Neuronal stem cell (in vitro differentiated cells): ENCODE data around the gene CYTH2.

Experiments used
- DNase-seq: peaks from one replicate; pipeline ENCODE4 v3.0.0-alpha.2; 2013; ENCODE audit warnings: low spot score
- H2AFZ ChIP-seq: one replicate; pipeline ENCODE4 v1.6.1; 2013; ENCODE audit warnings: mild to moderate bottlenecking, low read length, inconsistent platforms
- H2AK5ac ChIP-seq: 2 replicates; pipeline ENCODE4 v1.6.1; 2013; ENCODE audit warnings: low read depth, mild to moderate bottlenecking, inconsistent platforms, low read length, moderate library complexity, mixed read lengths
- H2BK120ac ChIP-seq: 2 replicates; pipeline ENCODE4 v1.6.1; 2013; ENCODE audit warnings: low read depth, mild to moderate bottlenecking, inconsistent platforms, low read length, moderate library complexity, mixed read lengths
- H2BK12ac ChIP-seq: one replicate; pipeline ENCODE4 v1.6.1; 2013; ENCODE audit warnings: low read length, inconsistent platforms
- H2BK15ac ChIP-seq: 2 replicates; pipeline ENCODE4 v1.6.1; 2013; ENCODE audit warnings: mild to moderate bottlenecking, low read length, inconsistent platforms, mixed read lengths
- H2BK5ac ChIP-seq: one replicate; pipeline ENCODE4 v1.6.1; 2013; ENCODE audit warnings: inconsistent platforms, mild to moderate bottlenecking, low read length, moderate library complexity
- H3K14ac ChIP-seq: one replicate; pipeline ENCODE4 v1.6.1; 2013; ENCODE audit warnings: low read length, inconsistent platforms
- H3K18ac ChIP-seq: 2 replicates; pipeline ENCODE4 v1.6.1; 2013; ENCODE audit warnings: low read length, inconsistent platforms
- H3K23ac ChIP-seq: 2 replicates; pipeline ENCODE4 v1.6.1; 2013; ENCODE audit warnings: low read depth, mild to moderate bottlenecking, mixed read lengths, low read length, inconsistent platforms; ENCODE audit not compliant: poor library complexity
- H3K27ac ChIP-seq: replicated peaks from 3 replicates; pipeline ENCODE4 v1.5.1; 2013; ENCODE audit warnings: low read length, inconsistent platforms
- H3K27me3 ChIP-seq, 3 experiments: 2 replicates each; pipeline ENCODE4 v1.6.1; 2013; ENCODE audit warnings: low read length in 3 of 3, mild to moderate bottlenecking in 2 of 3, inconsistent platforms in 1 of 3, low read depth in 1 of 3, mixed read lengths in 1 of 3, moderate library complexity in 1 of 3; ENCODE audit not compliant: control insufficient read depth in 3 of 3, insufficient read depth in 3 of 3
- H3K36me3 ChIP-seq, 2 donors: replicated peaks in 1 of 2; 2 replicates each; pipeline ENCODE4 v1.6.1; 2013; ENCODE audit warnings: low read length in 2 of 2; ENCODE audit not compliant: control insufficient read depth in 2 of 2, insufficient read depth in 2 of 2
- H3K4ac ChIP-seq: 2 replicates; pipeline ENCODE4 v1.6.1; 2013; ENCODE audit warnings: inconsistent platforms, mild to moderate bottlenecking, low read length, moderate library complexity
- H3K4me1 ChIP-seq, 2 donors: 1 replicate in 1 of 2; 2 replicates in 1 of 2; pipeline ENCODE4 v1.6.1; 2013; ENCODE audit warnings: low read length in 2 of 2, low read depth in 1 of 2; ENCODE audit not compliant: control insufficient read depth in 2 of 2, insufficient read depth in 1 of 2
- H3K4me2 ChIP-seq: one replicate; pipeline ENCODE4 v1.6.1; 2013; ENCODE audit warnings: mild to moderate bottlenecking, low read length, inconsistent platforms; ENCODE audit not compliant: insufficient read depth, poor library complexity, severe bottlenecking
- H3K4me3 ChIP-seq, 2 donors: 2 replicates each; pipeline ENCODE4 v1.5.1; 2013; ENCODE audit warnings: low read length in 2 of 2, mild to moderate bottlenecking in 2 of 2, inconsistent platforms in 1 of 2, moderate library complexity in 1 of 2
- H3K79me1 ChIP-seq: one replicate; pipeline ENCODE4 v1.6.1; 2013; ENCODE audit warnings: low read depth, mild to moderate bottlenecking, inconsistent platforms, low read length, moderate library complexity
- H3K9ac ChIP-seq: one replicate; pipeline ENCODE4 v1.6.1; 2013; ENCODE audit warnings: mild to moderate bottlenecking, low read depth, low read length, inconsistent platforms; ENCODE audit not compliant: poor library complexity
- H3K9me3 ChIP-seq, 2 donors: replicated peaks in 1 of 2; 2 replicates each; pipeline versions ENCODE3 to v1.6.1; 2013; ENCODE audit warnings: low read length in 2 of 2, mild to moderate bottlenecking in 2 of 2, inconsistent platforms in 1 of 2, low read depth in 1 of 2, mixed read lengths in 1 of 2, moderate library complexity in 1 of 2; ENCODE audit not compliant: control insufficient read depth in 2 of 2, insufficient read depth in 1 of 2
- H4K8ac ChIP-seq: one replicate; pipeline ENCODE4 v1.6.1; 2013; ENCODE audit warnings: low read depth, mild to moderate bottlenecking, inconsistent platforms, low read length, moderate library complexity
- H4K91ac ChIP-seq: one replicate; pipeline ENCODE4 v1.6.1; 2013; ENCODE audit warnings: low read length, low read depth, mild to moderate bottlenecking, inconsistent platforms; ENCODE audit not compliant: poor library complexity
- WGBS, 2 donors: extraction: QIAGEN DNeasy Blood & Tissue Kit; methylation state at CpG; one replicate each; pipeline ENCODE4 v1.1.7; 2013; ENCODE audit warnings: missing lambda C conversion rate in 2 of 2, mixed read lengths in 1 of 2; ENCODE audit not compliant: insufficient read length in 2 of 2, insufficient replicate concordance in 1 of 2; ENCODE audit errors: extremely low coverage in 2 of 2; 5-methylcytosine and 5-hydroxymethylcytosine counted together

Gene CYTH2

DNA sequence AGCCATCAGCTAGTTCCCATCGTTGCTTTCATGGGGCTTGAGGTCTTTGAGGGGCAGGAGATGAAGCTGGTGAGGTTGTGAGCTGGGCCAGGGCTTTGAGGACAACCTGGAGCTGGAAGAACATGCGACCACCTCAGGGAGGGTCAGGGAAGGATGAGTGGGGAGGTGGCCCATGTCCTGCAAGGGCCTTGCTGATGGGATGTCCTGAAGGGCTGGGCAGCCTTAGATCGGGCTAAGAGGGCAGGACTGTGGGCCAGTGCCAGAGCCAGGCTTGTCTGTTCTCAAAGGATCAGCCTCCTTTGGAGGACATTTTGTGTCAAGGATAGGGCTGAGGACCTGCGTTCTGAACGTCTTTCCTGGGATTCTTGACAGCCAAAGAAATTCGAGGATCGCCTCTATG, 10.5 kb downstream of the CYTH2 start:
- H3K27me3 ChIP-seq, result no peaks in the 10 kb centered on the region
- H3K9me3 ChIP-seq, result no peaks in the 10 kb centered on the region
- no peak overlapping the region for H2BK15ac ChIP-seq
- no peak overlapping the region for H2BK120ac ChIP-seq
- no peak overlapping the region for H3K9ac ChIP-seq
- H3K27ac ChIP-seq, result no peak overlapping the region
- H3K4ac ChIP-seq, result no peak overlapping the region
- WGBS, 2 donors, result no CpG with 5 or more reads among the region's 7 CpGs
- H2AFZ ChIP-seq, result no peak overlapping the region
- no peak overlapping the region for H2BK12ac ChIP-seq
- peaks cover 47 to 85% of the 10 kb centered on the region in 2 donors for H3K36me3 ChIP-seq
- no peak overlapping the region for H2BK5ac ChIP-seq
- H4K8ac ChIP-seq, result peak overlapping the region; percentile 4
- no peak overlapping the region for H3K18ac ChIP-seq
- H4K91ac ChIP-seq, result no peak overlapping the region
- no peak overlapping the region for H2AK5ac ChIP-seq
- no peak for DNase-seq
- H3K23ac ChIP-seq, result no peak overlapping the region
- H3K4me3 ChIP-seq, result no peak overlapping the region
- no peak overlapping the region for H3K14ac ChIP-seq
- H3K4me1 ChIP-seq, result no peaks in the 10 kb centered on the region
- peaks cover 3% of the 10 kb centered on the region for H3K79me1 ChIP-seq
- H3K4me2 ChIP-seq, result no peak overlapping the region

DNA sequence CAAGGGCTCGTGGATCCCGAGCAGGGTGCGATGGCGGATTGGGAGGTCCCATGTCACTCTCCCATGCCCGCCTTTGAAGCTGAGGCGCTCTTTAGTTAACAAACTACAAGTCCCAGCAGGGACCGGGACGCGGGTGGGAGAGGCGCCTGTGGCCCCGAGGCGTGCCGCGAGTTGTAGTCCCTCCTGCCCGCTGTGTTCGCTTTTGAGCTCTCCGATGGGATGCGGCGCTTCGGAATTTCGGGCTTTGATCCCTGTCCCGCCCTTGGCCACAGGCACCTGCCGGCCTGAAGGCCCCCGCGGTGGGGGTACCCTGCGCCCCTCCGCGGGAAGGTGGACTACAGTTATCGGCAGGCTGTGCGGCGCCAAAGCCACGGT, 11.0 kb downstream of the CYTH2 start:
- peak overlapping the region; percentile 33 for H2AK5ac ChIP-seq
- no peak overlapping the region for H3K14ac ChIP-seq
- peaks cover 3% of the 10 kb centered on the region for H3K79me1 ChIP-seq
- H3K4me3 ChIP-seq, result no peak overlapping the region
- H2BK12ac ChIP-seq, result no peak overlapping the region
- no peak overlapping the region for H2BK120ac ChIP-seq
- peak overlapping the region; percentile 22 for H2BK5ac ChIP-seq
- no peak overlapping the region for H3K4ac ChIP-seq
- H3K4me1 ChIP-seq, result no peaks in the 10 kb centered on the region
- no peak for DNase-seq
- peaks cover 42 to 81% of the 10 kb centered on the region in 2 donors for H3K36me3 ChIP-seq
- H3K27ac ChIP-seq, result no peak overlapping the region
- no peak overlapping the region for H3K4me2 ChIP-seq
- H3K9me3 ChIP-seq, result no peaks in the 10 kb centered on the region
- no peak overlapping the region for H3K9ac ChIP-seq
- no peak overlapping the region for H4K91ac ChIP-seq
- H4K8ac ChIP-seq, result peak overlapping the region; percentile 4
- no peak overlapping the region for H3K18ac ChIP-seq
- WGBS, 2 donors, result no CpG with 5 or more reads among the region's 32 CpGs
- H3K23ac ChIP-seq, result no peak overlapping the region
- no peaks in the 10 kb centered on the region for H3K27me3 ChIP-seq
- no peak overlapping the region for H2BK15ac ChIP-seq
- H2AFZ ChIP-seq, result no peak overlapping the region

DNA sequence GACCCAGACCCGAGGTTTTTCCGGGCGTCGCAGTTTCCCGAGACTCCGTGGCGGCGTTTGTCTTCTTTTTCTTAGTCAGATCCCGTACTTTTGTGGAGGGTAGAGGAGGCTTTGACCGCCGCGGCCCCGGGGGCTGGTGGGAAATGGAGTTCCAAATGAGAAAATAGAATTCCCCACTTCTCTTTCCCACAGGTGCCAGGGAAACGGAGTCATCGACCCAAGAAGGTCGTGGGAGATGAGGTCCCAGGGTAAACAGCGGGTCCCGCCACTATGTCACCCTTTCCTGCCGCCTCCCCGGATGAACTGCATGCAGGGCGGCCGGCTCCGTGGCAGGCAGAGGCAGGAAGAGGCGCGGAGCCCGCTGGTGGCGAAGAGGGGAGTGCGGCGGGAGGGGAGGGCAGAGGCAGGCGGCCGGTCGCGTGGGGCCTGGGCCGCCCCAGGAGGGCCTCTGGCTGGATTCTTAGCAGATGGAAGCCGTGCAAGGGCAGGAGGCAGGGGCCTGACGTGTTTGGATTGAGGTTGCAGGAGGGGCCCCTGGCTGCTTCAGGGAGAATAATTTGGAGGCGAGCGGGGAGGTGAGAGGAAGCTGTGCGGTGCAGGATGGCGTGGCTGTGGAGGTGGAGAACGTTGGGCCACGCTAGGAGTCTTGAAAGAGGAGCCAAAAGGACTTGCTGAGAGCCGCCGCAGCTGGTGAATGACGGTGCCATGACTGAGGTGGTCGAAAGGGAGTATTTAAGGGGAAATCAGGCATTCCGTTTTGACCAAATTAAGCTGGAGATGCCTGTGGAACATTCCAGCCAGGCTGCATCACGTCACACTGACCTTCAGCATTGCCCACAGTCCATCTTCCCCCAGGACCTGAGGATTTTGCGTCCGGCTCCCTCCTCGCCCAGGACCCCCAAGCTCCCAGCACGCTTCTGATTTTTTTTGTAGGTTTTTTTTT, 11.7 kb downstream of the CYTH2 start:
- no peak overlapping the region for H3K27ac ChIP-seq
- no peaks in the 10 kb centered on the region for H3K9me3 ChIP-seq
- peak overlapping the region; percentile 3 for H3K14ac ChIP-seq
- no peak overlapping the region for H2AFZ ChIP-seq
- H2BK15ac ChIP-seq, result no peak overlapping the region
- WGBS, 2 donors, result no CpG with 5 or more reads among the region's 52 CpGs
- H2BK5ac ChIP-seq, result peak overlapping the region; percentile 22
- H3K4ac ChIP-seq, result no peak overlapping the region
- peaks cover 36 to 74% of the 10 kb centered on the region in 2 donors for H3K36me3 ChIP-seq
- no peaks in the 10 kb centered on the region for H3K27me3 ChIP-seq
- peak overlapping the region; percentile 57 for H3K18ac ChIP-seq
- peak overlapping the region; percentile 33 for H2AK5ac ChIP-seq
- H3K4me3 ChIP-seq, result no peak overlapping the region
- no peak overlapping the region for H4K8ac ChIP-seq
- H2BK120ac ChIP-seq, result no peak overlapping the region
- peaks cover 3% of the 10 kb centered on the region for H3K79me1 ChIP-seq
- H3K23ac ChIP-seq, result peak overlapping the region; percentile 65
- H3K4me2 ChIP-seq, result no peak overlapping the region
- H2BK12ac ChIP-seq, result no peak overlapping the region
- H4K91ac ChIP-seq, result no peak overlapping the region
- H3K4me1 ChIP-seq, result no peaks in the 10 kb centered on the region
- no peak for DNase-seq
- H3K9ac ChIP-seq, result peak overlapping the region; percentile 70

DNA sequence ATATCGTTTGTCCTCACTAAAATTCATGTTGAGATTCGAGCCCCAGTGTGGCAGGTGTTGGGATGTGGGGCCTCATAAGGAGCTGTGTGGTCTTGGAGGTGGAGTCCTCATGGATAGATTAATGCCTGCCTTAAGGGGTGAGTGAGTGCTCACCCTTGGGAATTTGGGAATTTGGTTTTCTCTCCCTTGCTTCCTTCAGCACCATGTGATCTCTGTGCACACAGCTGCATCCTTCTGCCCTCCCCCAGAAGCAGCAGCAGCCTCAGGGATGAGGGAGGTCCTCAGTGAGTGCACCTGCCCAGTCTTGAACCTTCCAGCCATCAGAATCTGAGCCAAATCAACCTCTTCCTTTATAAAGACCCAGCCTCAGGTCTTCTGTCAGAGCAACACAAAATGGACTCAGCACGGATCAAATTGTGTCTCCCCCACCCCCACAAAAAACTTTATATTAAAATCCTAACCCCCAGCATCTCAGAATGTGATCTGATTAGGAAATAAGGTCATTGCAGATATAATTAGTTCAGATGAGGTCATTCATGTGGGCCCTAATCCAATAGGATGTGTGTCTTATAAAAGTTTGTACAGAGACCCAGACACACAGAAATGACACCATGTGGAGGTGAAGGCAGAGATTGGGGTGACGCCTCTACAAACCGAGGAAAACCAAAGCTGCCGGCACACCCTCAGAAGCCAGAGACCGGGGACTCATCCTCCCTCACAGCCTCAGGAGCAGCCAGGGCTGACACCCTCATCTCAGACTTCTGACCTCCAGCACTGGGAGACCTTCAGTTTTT, 12.9 kb downstream of the CYTH2 start:
- Histone ChIP-seq H3K4me3 (no peak overlapping the region), H2BK12ac (no peak overlapping the region), H3K23ac (no peak overlapping the region), H4K91ac (no peak overlapping the region), H3K4ac (no peak overlapping the region), H3K4me2 (no peak overlapping the region), H3K14ac (no peak overlapping the region), H4K8ac (no peak overlapping the region), H3K18ac (no peak overlapping the region), H3K27me3 (no peaks in the 10 kb centered on the region), H3K4me1 (no peaks in the 10 kb centered on the region), H2BK5ac (no peak overlapping the region), H2BK120ac (no peak overlapping the region), H3K79me1 (peaks cover 3% of the 10 kb centered on the region), H3K27ac (no peak overlapping the region), H2BK15ac (no peak overlapping the region), H3K9me3 (no peaks in the 10 kb centered on the region), H3K36me3 (peaks cover 26 to 63% of the 10 kb centered on the region in 2 donors), H2AK5ac (no peak overlapping the region), H3K9ac (no peak overlapping the region), H2AFZ (no peak overlapping the region)
- DNase-seq, result no peak
- WGBS, 2 donors, result no CpG with 5 or more reads among the region's 7 CpGs
